Measurements from ENCODE around the gene TIGD6. TPM values are rescaled to one million over a fixed set of nuclear protein-coding genes. Genes with fewer than 3 reads are reported as not detected.

TIGD6 gene
- total RNA-seq, 2 donors from 2014 or later: 4.7 to 11.7 TPM

GRCh38 chr5:150001660-150002486 is 1.4 kb upstream of the TIGD6 start:
- H3K27ac ChIP-seq: peak overlapping the region; percentile 93 to 95
- DNase-seq (ENCODE audit: low spot score): peak; percentile 41
- H3K9me3 ChIP-seq: no peaks in the 10 kb centered on the region
- intact Hi-C loops (cut with DNase I): loop anchor here (10.0 kb wide), 1 partner anchor 133 kb away; no protein-coding TSS in a partner anchor
- peak in 3 of 4 experiments; percentile 43 to 74 (median 54) for TF ChIP-seq CTCF (IDR thresholded peaks at IDR 0.05)
- no peak for TF ChIP-seq POLR2A (IDR thresholded peaks at IDR 0.05)
- no peak for TF ChIP-seq POLR2AphosphoS5 (IDR thresholded peaks at IDR 0.05)
- H3K4me3 ChIP-seq: peak overlapping the region; percentile 91 to 98
- H3K27me3 ChIP-seq (replicated peaks; ENCODE audit: insufficient read depth): no peaks in the 10 kb centered on the region
- H3K4me1 ChIP-seq (replicated peaks): peaks cover 19% of the 10 kb centered on the region
- 9% methylated on average over 8 of the region's 8 CpGs for WGBS
- no peaks in the 10 kb centered on the region for H3K36me3 ChIP-seq

- Histone ChIP-seq H3K4me3 (peak overlapping the region; percentile 91 to 98), H3K36me3 (no peaks in the 10 kb centered on the region), H3K27ac (peak overlapping the region; percentile 93 to 95), H3K4me1 (replicated peaks) (peaks cover 23% of the 10 kb centered on the region), H3K9me3 (no peaks in the 10 kb centered on the region), H3K27me3 (replicated peaks; ENCODE audit: insufficient read depth) (no peaks in the 10 kb centered on the region)
- DNase-seq (ENCODE audit: low spot score): no peak
- WGBS: under 1% methylated on average over 40 of the region's 44 CpGs
- TF ChIP-seq POLR2A (IDR thresholded peaks at IDR 0.05) (no peak), CTCF (IDR thresholded peaks at IDR 0.05) (no peak), POLR2AphosphoS5 (IDR thresholded peaks at IDR 0.05) (no peak)
- intact Hi-C loops (cut with DNase I): loop anchor here (10.0 kb wide), 1 partner anchor 134 kb away; no protein-coding TSS in a partner anchor
These were observed 671 bp upstream of the TIGD6 start for GRCh38 chr5:150000990-150001659.

GRCh38 chr5:149999866-150000255 is 593 bp downstream of the TIGD6 start:
- H3K9me3 ChIP-seq: no peaks in the 10 kb centered on the region
- TF ChIP-seq POLR2AphosphoS5 (IDR thresholded peaks at IDR 0.05) (no peak), CTCF (IDR thresholded peaks at IDR 0.05) (no peak), POLR2A (IDR thresholded peaks at IDR 0.05) (no peak)
- peak overlapping the region; percentile 93 to 95 for H3K27ac ChIP-seq
- peak overlapping the region; percentile 91 to 98 for H3K4me3 ChIP-seq
- intact Hi-C loops (cut with DNase I): loop anchor here (10.0 kb wide), 1 partner anchor 135 kb away; no protein-coding TSS in a partner anchor
- no peaks in the 10 kb centered on the region for H3K36me3 ChIP-seq
- WGBS: 15% methylated on average over 7 of the region's 7 CpGs
- no peaks in the 10 kb centered on the region for H3K27me3 ChIP-seq (replicated peaks; ENCODE audit: insufficient read depth)
- H3K4me1 ChIP-seq (replicated peaks): peaks cover 25% of the 10 kb centered on the region
- DNase-seq (ENCODE audit: low spot score): no peak

GRCh38 chr5:149999359-149999758 is 1.1 kb downstream of the TIGD6 start:
- DNase-seq (ENCODE audit: low spot score): no peak
- peak overlapping the region in 1 of 2 donors; percentile 98 for H3K4me3 ChIP-seq
- intact Hi-C loops (cut with DNase I): no loop called here
- H3K4me1 ChIP-seq (replicated peaks): peaks cover 26% of the 10 kb centered on the region
- no peaks in the 10 kb centered on the region for H3K9me3 ChIP-seq
- TF ChIP-seq CTCF (IDR thresholded peaks at IDR 0.05) (no peak), POLR2AphosphoS5 (IDR thresholded peaks at IDR 0.05) (no peak), POLR2A (IDR thresholded peaks at IDR 0.05) (no peak)
- no peaks in the 10 kb centered on the region for H3K27me3 ChIP-seq (replicated peaks; ENCODE audit: insufficient read depth)
- 55% methylated on average over 3 of the region's 3 CpGs for WGBS
- H3K27ac ChIP-seq: peak overlapping the region; percentile 93 to 95
- no peaks in the 10 kb centered on the region for H3K36me3 ChIP-seq

Measured in prostate gland (tissue), 2 donors.